Panc1 (cell line): ENCODE data around the gene MSANTD2. TPM values are rescaled to one million over a fixed set of nuclear protein-coding genes. Genes with fewer than 3 reads are reported as not detected.

ENCODE experiments used
- ATAC-seq: fragments of 200-7000 bp; cut with Tn5 transposase; 2 replicates; pipeline ENCODE4 v1.9.1; 2020; ENCODE audit warnings: mild to moderate bottlenecking, moderate library complexity
- BruUV-seq: library from RNA; stranded (reverse); fragments of 400-500 nt; replicated peaks from 2 replicates; lab custom pipeline; 2021; lab: Mats Ljungman, UMichigan
- CTCF ChIA-PET: fragments of 300-600 bp; sonication (Branson Sonifier 250); formaldehyde crosslinking; loops from one replicate; lab custom pipeline; 2022; ENCODE audit warnings: antibody characterized with exemption; lab: Charles Lee
- POLR2A ChIA-PET: fragments of 300-600 bp; sonication (Branson Sonifier 250); formaldehyde crosslinking; loops from one replicate; lab custom pipeline; 2022; ENCODE audit warnings: antibody characterized with exemption; lab: Charles Lee
- DNase-seq: peaks from one replicate; pipeline ENCODE4 v3.0.0-alpha.2; 2010; ENCODE audit warnings: low read depth, low spot score
- H3K27ac ChIP-seq: 2 replicates; pipeline ENCODE4 v1.5.1; 2011; ENCODE audit warnings: mild to moderate bottlenecking, low read length, inconsistent platforms
- H3K27me3 ChIP-seq: fragments of 200-500 bp; sonication (Bioruptor generic); 2 replicates; pipeline ENCODE4 v1.6.0; 2014; ENCODE audit warnings: low read length, inconsistent platforms; ENCODE audit not compliant: control insufficient read depth, insufficient read depth
- H3K36me3 ChIP-seq: fragments of 200-500 bp; sonication (Bioruptor generic); 2 replicates; pipeline ENCODE4 v1.5.1; 2014; ENCODE audit warnings: inconsistent platforms, mild to moderate bottlenecking, low read length, moderate library complexity; ENCODE audit not compliant: control insufficient read depth, insufficient read depth
- H3K4me1 ChIP-seq: 2 replicates; pipeline ENCODE4 v1.5.1; 2011; ENCODE audit warnings: inconsistent platforms, mild to moderate bottlenecking, low read length, moderate library complexity; ENCODE audit not compliant: control insufficient read depth, insufficient read depth
- H3K4me3 ChIP-seq, 2 experiments: 2 replicates each; pipeline ENCODE4 v1.5.1; 2011 to 2012; ENCODE audit warnings: low read depth in 2 of 2, low read length in 2 of 2, mild to moderate bottlenecking in 2 of 2, inconsistent platforms in 1 of 2, moderate library complexity in 1 of 2
- H3K9me3 ChIP-seq: fragments of 200-500 bp; sonication (Bioruptor generic); 2 replicates; pipeline ENCODE4 v1.5.1; 2014; ENCODE audit warnings: low read depth, mild to moderate bottlenecking, inconsistent platforms, low read length, moderate library complexity; ENCODE audit not compliant: control insufficient read depth, insufficient read depth
- CTCF ChIP-seq: fragments of 450-650 bp; IDR thresholded peaks from 2 replicates; pipeline ENCODE4 v1.5.1; 2017; ENCODE audit warnings: mild to moderate bottlenecking
- POLR2AphosphoS5 ChIP-seq: IDR thresholded peaks from 2 replicates; pipeline ENCODE4 v1.6.1; 2012; ENCODE audit warnings: mild to moderate bottlenecking, low read depth, low read length, moderate library complexity
- REST ChIP-seq, 2 experiments: IDR thresholded peaks; 2 replicates each; pipeline ENCODE4 v1.6.1; 2011 to 2012; ENCODE audit warnings: low read depth in 2 of 2, control low read depth in 1 of 2, low read length in 1 of 2, mild to moderate bottlenecking in 1 of 2, moderate library complexity in 1 of 2; ENCODE audit not compliant: insufficient read depth in 1 of 2
- SIN3A ChIP-seq: IDR thresholded peaks from 2 replicates; pipeline ENCODE4 v1.6.1; 2012; ENCODE audit warnings: low read depth, mild to moderate bottlenecking, low read length, moderate library complexity, borderline replicate concordance; ENCODE audit not compliant: insufficient read depth
- TCF7L2 ChIP-seq: IDR thresholded peaks from 2 replicates; pipeline ENCODE4 v1.6.1; 2011; ENCODE audit warnings: mild to moderate bottlenecking, low read depth, low read length, inconsistent platforms
- in situ Hi-C: cut with HindIII; loops from 2 replicates; pipeline ENCODE4 v1.10.0; 2016; ENCODE audit warnings: low sequenced_read_pairs, low pct_unique_long_range_greater_than_20kb
- intact Hi-C: fragments of 100-400 bp; cut with micrococcal nuclease; formaldehyde crosslinking; loops from one replicate; pipeline ENCODE4 v1.10.0; 2022; ENCODE audit not compliant: unreplicated experiment
- total RNA-seq: library from RNA; stranded (reverse); gene quantifications from one replicate; pipeline ENCODE4 v1.2.1, GENCODE V29; 2021; ENCODE audit not compliant: unreplicated experiment

MSANTD2 gene
- total RNA-seq, 1 experiment from 2014 or later: 20.5 TPM

GRCh38 chr11:124766156-124766555 is 34.0 kb downstream of the MSANTD2 start:
- BruUV-seq: no TSS peak
- H3K4me1 ChIP-seq: peaks cover 3% of the 10 kb centered on the region; the same call in 1 of the 2 replicates
- DNase-seq: no peak
- ChIA-PET POLR2A (interaction anchor here (0.7 kb wide), 1 partner anchor 97 kb away, joined by 5 read pairs; no protein-coding TSS in a partner anchor), CTCF (interaction anchor here (0.6 to 0.8 kb wide), 3 partner anchors 17 to 97 kb away, joined by 3 to 7 read pairs (median 4); no protein-coding TSS in a partner anchor)
- H3K36me3 ChIP-seq: peaks cover 3% of the 10 kb centered on the region
- no peak overlapping the region for H3K27ac ChIP-seq
- no peak for TF ChIP-seq REST (IDR thresholded peaks at IDR 0.05; ENCODE audit: insufficient read depth in 1 of 2, low read depth in 2 of 2, low read length in 1 of 2)
- no peak for TF ChIP-seq POLR2AphosphoS5
- TF ChIP-seq SIN3A: no peak
- no peak for TF ChIP-seq TCF7L2
- TF ChIP-seq CTCF: no peak
- H3K4me3 ChIP-seq: no peak overlapping the region
- no peak for ATAC-seq
- in situ Hi-C loops (no loop called here), intact Hi-C loops (no loop called here)
- no peaks in the 10 kb centered on the region for H3K9me3 ChIP-seq
- no peaks in the 10 kb centered on the region for H3K27me3 ChIP-seq

- no peaks in the 10 kb centered on the region for H3K27me3 ChIP-seq
- H3K4me1 ChIP-seq: peaks cover 3% of the 10 kb centered on the region; the same call in 1 of the 2 replicates
Observed at GRCh38 chr11:124763156-124763947, 36.9 kb downstream of the MSANTD2 start.

More at GRCh38 chr11:124763156-124763947, 36.9 kb downstream of the MSANTD2 start:
- TF ChIP-seq CTCF (peak; percentile 96), POLR2AphosphoS5 (no peak)
- ChIA-PET POLR2A (interaction anchor here (0.6 kb wide), 2 partner anchors 176 to 1173 kb away, joined by 5 to 16 read pairs; no protein-coding TSS in a partner anchor), CTCF (interaction anchor here (0.6 to 1.3 kb wide), 14 partner anchors 10 to 1184 kb away, joined by 3 to 14 read pairs (median 4); partner anchors contain the start of gene NRGN)
- in situ Hi-C loops (no loop called here), intact Hi-C loops (loop anchor here (1.0 to 5.0 kb wide), 3 partner anchors 34 to 94 kb away; no protein-coding TSS in a partner anchor)
- BruUV-seq: no TSS peak
- DNase-seq (no peak), ATAC-seq (peak; percentile 67)
- Histone ChIP-seq H3K36me3 (peaks cover 3% of the 10 kb centered on the region), H3K27ac (peak overlapping the region; percentile 37; the same call in 1 of the 2 replicates), H3K4me3 (peak overlapping the region; percentile 59 to 88), H3K9me3 (no peaks in the 10 kb centered on the region)
